Panc1 (cell line): ENCODE data around the gene WDR31. TPM values are rescaled to one million over a fixed set of nuclear protein-coding genes. Genes with fewer than 3 reads are reported as not detected.
"Not testable (repeated sequence)": the region's sequence is repeated elsewhere in the genome, so short reads cannot be mapped to it uniquely, and the experiment has no call there.

Experiments used
- ATAC-seq: fragments of 200-7000 bp; cut with Tn5 transposase; 2 replicates; pipeline ENCODE4 v1.9.1; 2020; ENCODE audit warnings: mild to moderate bottlenecking, moderate library complexity
- BruUV-seq: library from RNA; stranded (reverse); fragments of 400-500 nt; replicated peaks from 2 replicates; lab custom pipeline; 2021; lab: Mats Ljungman, UMichigan
- CTCF ChIA-PET: fragments of 300-600 bp; sonication (Branson Sonifier 250); formaldehyde crosslinking; loops from one replicate; lab custom pipeline; 2022; ENCODE audit warnings: antibody characterized with exemption; lab: Charles Lee
- POLR2A ChIA-PET: fragments of 300-600 bp; sonication (Branson Sonifier 250); formaldehyde crosslinking; loops from one replicate; lab custom pipeline; 2022; ENCODE audit warnings: antibody characterized with exemption; lab: Charles Lee
- DNase-seq: peaks from one replicate; pipeline ENCODE4 v3.0.0-alpha.2; 2010; ENCODE audit warnings: low read depth, low spot score
- H3K27ac ChIP-seq: 2 replicates; pipeline ENCODE4 v1.5.1; 2011; ENCODE audit warnings: mild to moderate bottlenecking, low read length, inconsistent platforms
- H3K27me3 ChIP-seq: fragments of 200-500 bp; sonication (Bioruptor generic); 2 replicates; pipeline ENCODE4 v1.6.0; 2014; ENCODE audit warnings: low read length, inconsistent platforms; ENCODE audit not compliant: control insufficient read depth, insufficient read depth
- H3K36me3 ChIP-seq: fragments of 200-500 bp; sonication (Bioruptor generic); 2 replicates; pipeline ENCODE4 v1.5.1; 2014; ENCODE audit warnings: inconsistent platforms, mild to moderate bottlenecking, low read length, moderate library complexity; ENCODE audit not compliant: control insufficient read depth, insufficient read depth
- H3K4me1 ChIP-seq: 2 replicates; pipeline ENCODE4 v1.5.1; 2011; ENCODE audit warnings: inconsistent platforms, mild to moderate bottlenecking, low read length, moderate library complexity; ENCODE audit not compliant: control insufficient read depth, insufficient read depth
- H3K4me3 ChIP-seq, 2 experiments: 2 replicates each; pipeline ENCODE4 v1.5.1; 2011 to 2012; ENCODE audit warnings: low read depth in 2 of 2, low read length in 2 of 2, mild to moderate bottlenecking in 2 of 2, inconsistent platforms in 1 of 2, moderate library complexity in 1 of 2
- H3K9me3 ChIP-seq: fragments of 200-500 bp; sonication (Bioruptor generic); 2 replicates; pipeline ENCODE4 v1.5.1; 2014; ENCODE audit warnings: low read depth, mild to moderate bottlenecking, inconsistent platforms, low read length, moderate library complexity; ENCODE audit not compliant: control insufficient read depth, insufficient read depth
- CTCF ChIP-seq: fragments of 450-650 bp; IDR thresholded peaks from 2 replicates; pipeline ENCODE4 v1.5.1; 2017; ENCODE audit warnings: mild to moderate bottlenecking
- POLR2AphosphoS5 ChIP-seq: IDR thresholded peaks from 2 replicates; pipeline ENCODE4 v1.6.1; 2012; ENCODE audit warnings: mild to moderate bottlenecking, low read depth, low read length, moderate library complexity
- SIN3A ChIP-seq: IDR thresholded peaks from 2 replicates; pipeline ENCODE4 v1.6.1; 2012; ENCODE audit warnings: low read depth, mild to moderate bottlenecking, low read length, moderate library complexity, borderline replicate concordance; ENCODE audit not compliant: insufficient read depth
- TCF7L2 ChIP-seq: IDR thresholded peaks from 2 replicates; pipeline ENCODE4 v1.6.1; 2011; ENCODE audit warnings: mild to moderate bottlenecking, low read depth, low read length, inconsistent platforms
- in situ Hi-C: cut with HindIII; loops from 2 replicates; pipeline ENCODE4 v1.10.0; 2016; ENCODE audit warnings: low sequenced_read_pairs, low pct_unique_long_range_greater_than_20kb
- intact Hi-C: fragments of 100-400 bp; cut with micrococcal nuclease; formaldehyde crosslinking; loops from one replicate; pipeline ENCODE4 v1.10.0; 2022; ENCODE audit not compliant: unreplicated experiment
- total RNA-seq: library from RNA; stranded (reverse); gene quantifications from one replicate; pipeline ENCODE4 v1.2.1, GENCODE V29; 2021; ENCODE audit not compliant: unreplicated experiment
- TF ChIP-seq, protein P1 (sequence below), 2 experiments: IDR thresholded peaks; 2 replicates each; pipeline ENCODE4 v1.6.1; 2011 to 2012; ENCODE audit warnings: low read depth in 2 of 2, control low read depth in 1 of 2, low read length in 1 of 2, mild to moderate bottlenecking in 1 of 2, moderate library complexity in 1 of 2; ENCODE audit not compliant: insufficient read depth in 1 of 2

Gene WDR31
- total RNA-seq, 1 experiment from 2014 or later, result 0.80 TPM

DNA sequence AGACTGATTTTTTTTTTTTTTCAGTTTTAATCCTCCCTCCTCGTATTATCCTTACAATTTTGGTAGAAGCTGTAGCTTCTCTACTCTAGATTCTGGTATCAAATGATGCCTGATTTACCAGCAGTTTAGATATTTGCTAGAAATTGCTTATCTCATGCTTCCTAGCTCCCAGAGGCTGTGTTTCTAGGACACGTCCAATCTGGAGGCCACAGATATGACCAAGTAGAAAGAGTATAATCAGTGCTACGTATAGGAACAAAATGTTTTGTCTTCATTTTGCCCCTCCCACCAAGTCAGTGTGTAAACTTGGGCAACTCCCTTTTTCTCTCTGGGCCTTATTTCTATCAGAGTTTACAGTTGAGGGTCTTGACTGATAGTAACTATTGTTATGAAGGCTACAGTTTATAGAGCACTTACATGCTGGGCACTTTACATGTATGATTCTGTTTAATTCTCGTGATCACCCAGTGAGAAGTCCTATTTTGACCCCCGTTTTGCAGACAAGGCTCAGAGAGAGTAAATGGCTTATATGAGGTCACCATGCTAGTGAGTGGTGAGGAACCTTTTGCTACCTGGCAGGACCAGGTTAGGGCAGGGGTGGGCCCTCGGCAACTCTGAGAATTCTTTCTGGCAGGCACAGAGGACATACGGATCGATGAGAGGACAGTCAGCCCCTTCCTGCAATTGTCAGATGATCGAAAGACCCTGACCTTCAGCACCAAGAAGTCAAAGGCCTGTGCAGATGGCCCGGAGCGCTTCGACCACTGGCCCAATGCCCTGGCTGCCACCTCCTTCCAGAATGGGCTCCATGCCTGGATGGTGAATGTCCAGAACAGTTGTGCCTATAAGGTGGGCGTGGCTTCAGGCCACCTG lies 29.1 kb upstream of the WDR31 start:
- Histone ChIP-seq H3K27me3 (no peaks in the 10 kb centered on the region), H3K9me3 (no peaks in the 10 kb centered on the region), H3K27ac (no peak overlapping the region), H3K36me3 (no peaks in the 10 kb centered on the region; the same call in 1 of the 2 replicates), H3K4me1 (no peaks in the 10 kb centered on the region), H3K4me3 (no peak overlapping the region)
- ChIA-PET CTCF (no interaction called here), POLR2A (no interaction called here)
- intact Hi-C loops (no loop called here), in situ Hi-C loops (no loop called here)
- ATAC-seq (no peak), DNase-seq (no peak)
- no peak for TF ChIP-seq SIN3A
- TF ChIP-seq, protein P1, sequence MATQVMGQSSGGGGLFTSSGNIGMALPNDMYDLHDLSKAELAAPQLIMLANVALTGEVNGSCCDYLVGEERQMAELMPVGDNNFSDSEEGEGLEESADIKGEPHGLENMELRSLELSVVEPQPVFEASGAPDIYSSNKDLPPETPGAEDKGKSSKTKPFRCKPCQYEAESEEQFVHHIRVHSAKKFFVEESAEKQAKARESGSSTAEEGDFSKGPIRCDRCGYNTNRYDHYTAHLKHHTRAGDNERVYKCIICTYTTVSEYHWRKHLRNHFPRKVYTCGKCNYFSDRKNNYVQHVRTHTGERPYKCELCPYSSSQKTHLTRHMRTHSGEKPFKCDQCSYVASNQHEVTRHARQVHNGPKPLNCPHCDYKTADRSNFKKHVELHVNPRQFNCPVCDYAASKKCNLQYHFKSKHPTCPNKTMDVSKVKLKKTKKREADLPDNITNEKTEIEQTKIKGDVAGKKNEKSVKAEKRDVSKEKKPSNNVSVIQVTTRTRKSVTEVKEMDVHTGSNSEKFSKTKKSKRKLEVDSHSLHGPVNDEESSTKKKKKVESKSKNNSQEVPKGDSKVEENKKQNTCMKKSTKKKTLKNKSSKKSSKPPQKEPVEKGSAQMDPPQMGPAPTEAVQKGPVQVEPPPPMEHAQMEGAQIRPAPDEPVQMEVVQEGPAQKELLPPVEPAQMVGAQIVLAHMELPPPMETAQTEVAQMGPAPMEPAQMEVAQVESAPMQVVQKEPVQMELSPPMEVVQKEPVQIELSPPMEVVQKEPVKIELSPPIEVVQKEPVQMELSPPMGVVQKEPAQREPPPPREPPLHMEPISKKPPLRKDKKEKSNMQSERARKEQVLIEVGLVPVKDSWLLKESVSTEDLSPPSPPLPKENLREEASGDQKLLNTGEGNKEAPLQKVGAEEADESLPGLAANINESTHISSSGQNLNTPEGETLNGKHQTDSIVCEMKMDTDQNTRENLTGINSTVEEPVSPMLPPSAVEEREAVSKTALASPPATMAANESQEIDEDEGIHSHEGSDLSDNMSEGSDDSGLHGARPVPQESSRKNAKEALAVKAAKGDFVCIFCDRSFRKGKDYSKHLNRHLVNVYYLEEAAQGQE (IDR thresholded peaks at IDR 0.05; ENCODE audit: insufficient read depth in 1 of 2, low read depth in 2 of 2, low read length in 1 of 2), result no peak
- no peak for TF ChIP-seq CTCF
- no peak for TF ChIP-seq POLR2AphosphoS5
- no peak for TF ChIP-seq TCF7L2
- BruUV-seq, result no TSS peak

DNA sequence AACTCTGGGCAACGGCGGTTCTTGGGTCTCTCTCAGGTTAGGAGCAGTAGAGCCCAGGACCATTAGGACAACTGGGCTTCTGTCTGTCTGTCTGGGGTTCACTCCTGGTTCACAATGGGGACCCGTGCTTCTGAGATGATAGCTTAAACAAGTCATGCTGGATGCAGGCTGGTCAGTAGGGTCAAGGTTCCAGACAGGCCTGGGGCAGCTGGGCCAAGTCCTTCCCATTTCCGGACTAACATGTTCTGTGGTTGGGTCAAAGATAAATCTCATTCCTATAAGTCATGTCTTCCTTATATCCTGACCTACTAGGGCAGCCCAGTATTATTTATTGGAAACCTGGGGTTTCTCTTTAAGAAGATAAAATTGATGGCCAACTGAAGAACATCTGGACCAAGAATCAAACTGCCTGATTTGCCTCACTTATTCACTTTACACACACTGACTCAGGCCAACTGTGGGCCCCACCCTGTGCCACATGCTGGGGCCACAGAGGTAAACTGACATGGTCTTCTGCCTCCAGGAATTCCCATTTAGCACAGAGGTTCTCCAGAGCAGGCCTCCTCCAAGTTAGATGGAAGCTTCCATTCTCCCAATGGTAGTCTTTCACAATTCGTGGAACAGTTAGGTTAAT lies 28.4 kb upstream of the WDR31 start:
- no peaks in the 10 kb centered on the region for H3K27me3 ChIP-seq
- POLR2A ChIA-PET, result no interaction called here
- no peak for ATAC-seq
- no peaks in the 10 kb centered on the region for H3K9me3 ChIP-seq
- DNase-seq, result no peak
- BruUV-seq, result no TSS peak
- no peaks in the 10 kb centered on the region; the same call in 1 of the 2 replicates for H3K36me3 ChIP-seq
- no peak for TF ChIP-seq CTCF
- no peak for TF ChIP-seq TCF7L2
- no peak for TF ChIP-seq SIN3A
- TF ChIP-seq POLR2AphosphoS5, result no peak
- TF ChIP-seq, protein P1 (IDR thresholded peaks at IDR 0.05; ENCODE audit: insufficient read depth in 1 of 2, low read depth in 2 of 2, low read length in 1 of 2), result no peak
- intact Hi-C loops (no loop called here), in situ Hi-C loops (no loop called here)
- no peaks in the 10 kb centered on the region for H3K4me1 ChIP-seq
- CTCF ChIA-PET, result no interaction called here
- H3K4me3 ChIP-seq, result no peak overlapping the region
- no peak overlapping the region for H3K27ac ChIP-seq

- intact Hi-C loops, ATAC-seq, H3K4me1 ChIP-seq, H3K4me3 ChIP-seq, H3K27me3 ChIP-seq, CTCF ChIA-PET, H3K27ac ChIP-seq, H3K9me3 ChIP-seq, DNase-seq, in situ Hi-C loops, BruUV-seq, H3K36me3 ChIP-seq: not testable (repeated sequence)
- POLR2A ChIA-PET, result interaction anchor here (0.7 kb wide), 1 partner anchor 233 kb away, joined by 6 read pairs; no protein-coding TSS in a partner anchor
Observed at GRCh38 chr9:113365652-113366051, 25.6 kb upstream of the WDR31 start.
